Memory B cell (primary cell): ENCODE results near the gene PRKCA.

Source experiments
- ATAC-seq: fragments of 150-1000 bp; cut with Tn5 transposase; 2 replicates; pipeline ENCODE4 v1.10.0; 2021; ENCODE audit warnings: low read depth, mild to moderate bottlenecking, moderate library complexity
- DNase-seq, 2 donors: peaks; one replicate each; pipeline ENCODE4 v3.0.0; 2022; ENCODE audit warnings: low spot score in 2 of 2
- H3K27ac Mint-ChIP-seq: one replicate; pipeline ENCODE4 v1.8.0; 2022; ENCODE audit warnings: mild to moderate bottlenecking, moderate library complexity, mixed read lengths
- H3K27me3 Mint-ChIP-seq: one replicate; pipeline ENCODE4 v1.8.0; 2022; ENCODE audit warnings: mixed read lengths
- H3K36me3 Mint-ChIP-seq: one replicate; pipeline ENCODE4 v1.8.0; 2022; ENCODE audit warnings: mild to moderate bottlenecking, mixed read lengths
- H3K4me1 Mint-ChIP-seq: one replicate; pipeline ENCODE4 v1.8.0; 2022; ENCODE audit warnings: mixed read lengths
- H3K4me3 Mint-ChIP-seq: one replicate; pipeline ENCODE4 v1.8.0; 2022; ENCODE audit warnings: mild to moderate bottlenecking, moderate library complexity, mixed read lengths
- H3K9me3 Mint-ChIP-seq: one replicate; pipeline ENCODE4 v1.8.0; 2022; ENCODE audit warnings: mixed read lengths

Gene PRKCA

GRCh38 chr17:66859353-66859752, 556.9 kb downstream of the PRKCA start:
- no peak for DNase-seq
- Mint-ChIP-seq H3K36me3 (no peaks in the 10 kb centered on the region), H3K4me1 (no peaks in the 10 kb centered on the region), H3K4me3 (no peak overlapping the region), H3K27ac (no peak overlapping the region), H3K9me3 (peaks cover 7% of the 10 kb centered on the region), H3K27me3 (no peaks in the 10 kb centered on the region)
- ATAC-seq = no peak

GRCh38 chr17:66860204-66860603, 557.8 kb downstream of the PRKCA start:
- no peak overlapping the region for H3K4me3 Mint-ChIP-seq
- H3K27ac Mint-ChIP-seq = no peak overlapping the region
- no peak for ATAC-seq
- H3K4me1 Mint-ChIP-seq = no peaks in the 10 kb centered on the region
- H3K36me3 Mint-ChIP-seq = no peaks in the 10 kb centered on the region
- peaks cover 5% of the 10 kb centered on the region for H3K9me3 Mint-ChIP-seq
- H3K27me3 Mint-ChIP-seq = no peaks in the 10 kb centered on the region
- no peak for DNase-seq
